ENCODE data around the gene PDCD1.
"Not testable (repeated sequence)": the region's sequence is repeated elsewhere in the genome, so short reads cannot be mapped to it uniquely, and the experiment has no call there.

PDCD1 gene

DNA sequence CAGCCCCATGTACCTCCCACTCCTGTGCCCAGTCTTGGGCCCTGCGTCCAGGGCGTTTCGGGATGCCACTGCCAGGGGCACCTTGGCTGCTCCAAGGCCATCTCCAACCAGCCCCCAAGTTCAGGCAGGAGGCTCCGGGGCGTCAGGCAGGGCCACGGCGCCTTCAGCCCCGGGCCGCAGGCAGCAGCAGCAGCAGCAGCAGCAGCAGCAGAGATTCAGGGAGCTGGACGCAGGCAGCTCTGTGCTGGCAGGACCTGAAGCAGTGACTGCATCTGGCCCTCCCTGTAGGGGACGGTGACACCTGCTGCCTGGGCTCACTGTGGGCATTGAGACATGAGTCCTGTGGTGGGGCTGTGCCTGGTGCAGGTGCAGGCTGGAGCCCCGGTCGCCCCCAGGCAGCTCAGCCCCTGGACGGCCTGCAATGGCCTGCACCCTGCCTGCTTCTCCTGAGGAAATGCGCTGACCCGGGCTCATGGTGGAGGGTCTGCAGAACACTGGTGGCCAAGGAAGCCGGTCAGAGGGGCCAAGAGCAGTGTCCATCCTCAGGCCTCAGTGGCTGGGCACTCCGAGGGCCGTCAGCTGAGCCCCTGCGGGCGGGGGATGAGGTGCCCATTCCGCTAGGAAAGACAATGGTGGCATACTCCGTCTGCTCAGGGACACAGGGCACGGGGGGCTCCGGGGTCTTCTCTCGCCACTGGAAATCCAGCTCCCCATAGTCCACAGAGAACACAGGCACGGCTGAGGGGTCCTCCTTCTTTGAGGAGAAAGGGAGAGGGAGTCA, 8.0 kb downstream of the PDCD1 start:
- DNase-seq: no peak

DNA sequence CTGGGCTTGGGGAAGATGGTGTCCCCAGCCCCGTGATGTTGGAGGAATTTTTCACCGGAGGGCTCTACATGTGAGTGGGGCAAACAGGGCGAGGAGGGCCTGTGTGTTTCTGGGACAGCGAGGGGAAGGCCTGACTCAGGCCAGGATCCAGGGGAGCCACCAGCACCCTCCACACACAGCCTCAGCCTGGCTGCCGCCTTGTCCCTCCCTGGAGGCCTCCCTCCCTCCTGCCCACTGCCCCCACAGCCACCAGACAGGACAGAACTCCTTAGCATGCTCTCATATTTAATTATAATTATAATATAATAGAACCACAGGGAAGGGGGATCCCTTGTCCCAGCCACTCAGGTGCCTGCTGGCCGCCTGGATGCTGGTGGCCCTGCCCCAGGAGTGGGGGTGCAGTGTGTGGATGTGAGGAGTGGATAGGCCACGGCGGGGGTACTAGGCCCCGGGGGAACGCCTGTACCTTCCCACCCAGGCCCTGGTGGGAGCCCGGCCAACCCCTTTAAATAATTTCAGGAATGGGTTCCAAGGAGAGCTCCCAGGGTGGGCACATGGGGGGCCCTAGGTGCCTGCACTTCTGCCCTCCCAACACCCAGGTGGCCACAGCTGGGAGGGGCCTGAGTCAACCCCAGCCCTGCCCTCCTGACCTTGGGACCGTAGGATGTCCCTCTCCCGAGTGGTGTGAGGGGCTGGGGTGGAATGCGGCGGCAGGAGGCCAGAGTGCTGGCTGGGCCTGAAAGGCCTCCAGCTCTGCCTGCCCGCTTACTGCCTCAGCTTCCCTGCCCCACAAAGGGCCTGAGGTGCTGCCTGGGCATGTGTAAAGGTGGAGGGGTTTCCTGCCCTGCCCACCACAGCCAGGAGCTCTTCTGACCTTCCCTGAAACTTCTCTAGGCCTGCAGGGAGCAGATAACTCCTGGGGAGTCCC, 8.8 kb downstream of the PDCD1 start:
- no peak for DNase-seq

DNA sequence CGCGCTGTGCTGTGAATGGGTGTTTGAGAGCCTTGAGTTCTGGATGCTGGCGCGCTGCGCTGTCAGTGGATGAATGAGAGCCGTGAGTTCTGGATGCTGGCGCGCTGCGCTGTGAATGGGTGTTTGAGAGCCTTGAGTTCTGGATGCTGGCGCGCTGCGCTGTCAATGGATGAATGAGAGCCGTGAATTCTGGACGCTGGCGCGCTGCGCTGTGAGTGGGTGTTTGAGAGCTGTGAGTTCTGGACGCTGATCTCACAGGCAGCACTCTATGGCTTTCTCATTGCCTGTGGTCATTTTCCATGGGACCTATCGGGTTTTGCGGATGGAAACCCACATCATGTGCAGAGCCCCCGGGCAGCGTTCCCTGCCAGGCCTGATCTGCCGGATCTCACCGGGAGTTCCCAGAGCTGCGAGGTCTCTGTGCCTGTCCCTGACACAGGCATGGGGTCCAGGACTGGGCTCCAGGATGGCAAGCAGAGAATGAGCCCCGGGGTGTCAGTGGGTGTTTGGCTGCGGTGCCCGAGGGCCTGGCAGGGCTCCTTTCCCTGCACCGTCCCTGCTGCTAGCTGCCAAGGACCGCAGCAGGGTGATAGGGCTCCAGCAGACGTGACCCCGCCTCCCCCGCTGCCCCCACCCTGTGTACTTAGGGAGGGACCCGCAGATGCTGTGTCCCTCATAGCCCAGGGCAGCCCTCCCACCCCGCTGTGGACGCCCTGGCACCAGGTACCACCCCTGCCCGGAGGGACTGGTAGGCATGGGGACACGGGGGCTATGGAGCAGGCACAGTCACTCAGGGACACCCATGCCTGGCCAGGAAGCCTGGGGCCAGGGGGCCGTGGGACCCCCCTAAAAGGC, 9.7 kb downstream of the PDCD1 start:
- DNase-seq: no peak

DNA sequence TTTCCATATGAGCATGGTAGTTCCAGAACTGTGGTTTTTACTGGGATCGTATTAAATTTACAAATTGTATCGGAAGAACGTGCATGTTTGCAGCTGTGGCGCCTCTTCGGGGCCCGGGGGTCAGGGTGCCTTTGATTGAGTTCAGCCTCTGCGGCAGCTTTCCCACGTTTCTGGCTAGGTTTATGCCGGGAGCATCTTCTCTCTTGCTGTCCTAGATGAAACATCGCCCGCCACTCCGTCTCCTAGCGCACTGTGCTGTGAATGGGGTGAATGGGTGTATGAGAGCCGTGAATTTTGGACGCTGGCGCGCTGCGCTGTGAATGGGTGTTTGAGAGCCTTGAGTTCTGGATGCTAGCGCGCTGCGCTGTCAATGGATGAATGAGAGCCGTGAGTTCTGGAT, 12.3 kb downstream of the PDCD1 start:
- DNase-seq: no peak

DNA sequence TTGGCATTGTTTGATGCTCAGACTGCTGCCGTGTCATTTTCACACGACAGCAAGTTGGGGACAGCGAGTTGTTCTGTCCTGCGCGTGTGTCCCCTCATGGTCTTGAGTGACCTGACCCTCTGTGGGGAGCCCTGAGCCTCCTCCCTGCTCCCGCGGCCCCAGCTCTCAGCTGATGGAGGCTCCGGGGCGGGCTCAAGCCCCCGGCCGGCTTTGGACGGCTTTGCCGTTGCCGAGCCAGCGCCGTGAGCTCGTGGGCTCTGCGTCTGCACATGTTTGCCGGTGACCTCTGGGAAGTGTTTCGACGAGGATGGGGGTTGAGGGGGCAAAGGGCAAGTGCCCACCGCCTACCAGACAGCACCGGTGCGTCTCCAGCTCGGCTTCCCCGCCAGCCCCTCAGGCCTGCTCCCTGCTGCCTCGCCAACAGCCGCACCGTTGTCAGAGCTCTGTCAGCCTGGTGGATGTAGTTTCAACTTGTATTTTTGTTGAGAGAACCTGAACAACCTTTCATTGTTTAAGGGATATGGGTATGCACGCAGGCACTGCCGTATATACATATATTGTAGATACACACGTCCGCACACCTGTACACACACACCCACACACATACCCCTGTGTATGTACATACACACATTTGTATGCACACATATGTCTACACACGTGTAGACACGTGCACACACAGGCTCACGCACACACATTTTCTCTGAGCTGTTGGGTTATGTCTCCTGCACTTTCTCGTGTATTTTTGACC, 13.7 kb downstream of the PDCD1 start:
- DNase-seq: no peak

DNA sequence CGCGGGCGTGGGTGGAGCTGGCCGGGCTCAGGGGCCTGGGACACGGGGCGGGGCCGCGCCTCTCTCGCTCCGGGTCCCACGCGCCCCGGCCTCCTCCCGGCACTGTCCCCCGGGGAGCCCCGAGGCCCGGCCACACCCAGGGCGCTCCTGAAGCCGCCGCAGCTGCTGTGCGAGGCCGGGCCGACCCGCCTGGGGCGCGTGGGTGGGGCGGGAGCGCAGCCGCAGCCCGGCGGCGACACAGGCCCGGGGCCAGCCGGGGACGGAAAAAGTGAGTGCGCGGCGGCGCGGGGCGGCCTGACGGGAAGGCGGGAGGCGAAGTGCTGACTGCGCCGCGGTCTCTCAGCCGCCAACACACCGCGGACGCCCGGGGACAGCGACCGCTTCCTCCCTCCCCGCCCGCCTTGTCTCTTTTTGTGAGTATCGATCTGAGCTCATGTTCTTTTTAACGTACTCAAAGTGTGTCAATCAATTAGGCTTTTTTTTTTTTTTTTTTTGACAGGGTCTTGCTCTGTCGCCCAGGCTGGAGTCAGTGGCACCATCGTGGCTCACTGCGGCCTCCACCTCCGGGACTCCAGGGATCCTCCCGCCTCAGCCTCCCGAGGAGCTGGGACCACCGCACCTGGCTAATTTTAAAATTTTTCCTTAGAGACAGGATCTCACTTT, 14.5 kb downstream of the PDCD1 start:
- peak; percentile 71 for DNase-seq

DNA sequence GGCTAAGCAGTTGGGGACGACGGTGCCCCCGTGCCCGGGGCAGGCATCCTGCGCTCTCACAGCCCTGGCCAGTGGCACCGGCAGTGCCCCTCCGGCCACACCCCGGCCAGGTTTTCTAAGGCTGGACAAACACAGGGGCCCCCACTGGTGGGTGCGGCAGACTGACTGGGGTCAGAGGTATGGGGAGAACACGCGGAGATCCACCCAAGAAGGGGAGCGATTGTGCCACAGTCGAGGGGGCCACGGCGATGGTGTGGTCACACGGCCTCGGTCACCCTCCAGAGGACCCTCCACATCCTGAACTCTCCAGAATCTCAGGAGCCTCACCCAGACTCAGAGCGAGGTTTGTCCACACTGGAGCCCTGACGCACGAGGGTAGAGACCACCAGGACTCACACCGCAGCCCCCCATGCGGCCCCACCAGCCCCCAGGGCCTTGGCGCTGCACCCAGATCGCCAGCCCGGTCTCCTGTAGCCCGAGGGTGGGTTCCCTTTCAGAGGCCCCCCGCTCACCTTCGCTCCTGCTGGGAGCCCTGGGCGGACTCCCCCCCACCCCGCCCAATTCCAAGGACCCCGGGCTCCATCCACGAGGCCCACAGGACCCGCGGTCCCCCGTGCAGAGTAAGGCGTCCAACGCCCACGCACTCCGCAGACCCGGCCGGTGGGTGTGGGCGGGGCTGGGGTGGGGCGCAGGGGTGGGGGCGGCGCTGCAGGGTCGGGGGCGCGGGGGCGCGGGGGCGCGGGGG, 15.2 kb downstream of the PDCD1 start:
- no peak for DNase-seq

DNA sequence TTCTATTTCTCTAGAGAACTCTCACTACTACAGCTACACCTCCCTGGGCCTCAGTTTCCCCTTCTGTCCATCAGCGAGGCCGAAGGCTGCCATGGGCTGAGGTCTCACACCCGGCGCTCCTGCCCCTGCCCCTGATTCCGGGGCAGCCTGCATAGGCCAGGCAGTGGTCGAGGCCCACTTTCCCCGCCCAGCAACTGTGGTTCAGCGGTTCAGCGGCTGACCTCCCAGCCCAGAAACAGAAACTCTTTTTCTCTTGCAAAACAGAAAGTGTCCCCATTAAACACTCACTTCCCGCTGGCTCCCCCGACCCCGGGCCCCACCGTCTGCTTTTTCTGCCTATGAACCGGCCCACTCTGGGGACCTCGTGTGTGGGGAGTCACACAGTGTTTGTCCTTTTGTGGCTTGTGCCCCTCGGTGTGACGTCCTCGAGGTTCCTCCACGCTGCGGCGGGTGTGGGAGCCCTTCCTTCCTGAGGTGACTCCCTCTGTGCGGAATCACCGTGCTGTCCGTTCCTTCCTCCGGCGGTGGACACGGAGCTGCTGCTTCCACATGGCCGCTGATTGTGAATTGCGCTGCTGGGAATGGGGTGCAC, 16.0 kb downstream of the PDCD1 start:
- DNase-seq: peak; percentile 62

DNA sequence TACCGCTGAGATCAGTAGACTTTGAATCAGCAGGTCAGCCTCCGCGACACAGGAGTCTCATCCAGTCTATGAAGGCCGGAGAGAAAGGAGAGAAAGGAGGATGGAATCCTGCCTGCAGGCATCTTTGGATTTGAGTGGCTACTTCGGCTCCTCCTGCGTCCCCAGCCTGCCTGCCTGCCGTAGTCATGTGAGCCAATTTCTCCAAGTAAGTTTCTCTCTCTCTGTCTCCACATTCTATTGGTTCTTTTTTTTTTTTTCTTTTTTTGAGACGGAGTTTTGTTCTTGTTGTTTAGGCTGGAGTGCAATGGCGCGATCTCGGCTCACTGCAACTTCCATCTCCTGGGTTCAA, 16.7 kb downstream of the PDCD1 start:
- no peak for DNase-seq

DNA sequence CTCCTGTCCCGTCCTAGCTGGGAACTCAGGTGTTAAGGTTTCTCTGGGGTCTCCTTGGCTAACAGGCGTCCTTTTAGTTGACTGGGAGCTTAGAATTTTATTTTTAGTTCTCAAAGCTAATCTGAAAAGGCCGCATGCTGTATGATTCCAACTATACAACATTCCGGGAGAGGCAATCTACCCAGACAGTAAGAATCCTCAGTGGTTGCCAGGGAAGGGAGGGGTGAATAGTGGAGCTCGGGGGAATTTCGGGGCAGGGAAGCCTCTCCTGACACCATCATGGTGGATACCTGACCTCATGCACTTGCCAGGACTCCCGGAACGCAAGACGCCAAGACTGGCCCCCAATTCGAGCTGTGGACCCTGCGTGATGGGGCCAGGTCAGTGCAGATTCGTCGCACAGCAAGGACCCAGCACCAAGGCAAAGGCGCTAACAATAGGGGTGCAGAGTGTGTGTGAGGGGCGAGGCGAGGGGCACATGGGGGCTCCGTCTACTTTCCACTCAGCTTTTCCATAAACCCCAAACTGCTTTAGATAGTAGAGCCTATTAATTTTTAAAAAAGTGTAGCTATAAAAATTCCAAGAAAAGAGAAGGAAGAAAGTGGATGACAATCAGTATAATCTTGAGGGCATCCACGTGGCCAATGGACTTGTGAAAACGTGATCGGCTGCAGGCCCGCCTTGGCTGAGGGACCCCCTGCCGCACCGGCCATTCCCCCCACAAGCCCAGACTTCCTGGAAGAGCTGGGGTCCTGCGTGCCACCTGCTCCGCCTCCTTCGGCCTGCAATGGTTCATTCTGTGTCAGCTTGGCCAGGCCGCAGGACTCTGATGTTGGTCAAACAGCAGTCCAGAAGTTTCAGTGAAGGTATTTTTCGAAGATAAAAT, 17.3 kb downstream of the PDCD1 start:
- no peak for DNase-seq

DNA sequence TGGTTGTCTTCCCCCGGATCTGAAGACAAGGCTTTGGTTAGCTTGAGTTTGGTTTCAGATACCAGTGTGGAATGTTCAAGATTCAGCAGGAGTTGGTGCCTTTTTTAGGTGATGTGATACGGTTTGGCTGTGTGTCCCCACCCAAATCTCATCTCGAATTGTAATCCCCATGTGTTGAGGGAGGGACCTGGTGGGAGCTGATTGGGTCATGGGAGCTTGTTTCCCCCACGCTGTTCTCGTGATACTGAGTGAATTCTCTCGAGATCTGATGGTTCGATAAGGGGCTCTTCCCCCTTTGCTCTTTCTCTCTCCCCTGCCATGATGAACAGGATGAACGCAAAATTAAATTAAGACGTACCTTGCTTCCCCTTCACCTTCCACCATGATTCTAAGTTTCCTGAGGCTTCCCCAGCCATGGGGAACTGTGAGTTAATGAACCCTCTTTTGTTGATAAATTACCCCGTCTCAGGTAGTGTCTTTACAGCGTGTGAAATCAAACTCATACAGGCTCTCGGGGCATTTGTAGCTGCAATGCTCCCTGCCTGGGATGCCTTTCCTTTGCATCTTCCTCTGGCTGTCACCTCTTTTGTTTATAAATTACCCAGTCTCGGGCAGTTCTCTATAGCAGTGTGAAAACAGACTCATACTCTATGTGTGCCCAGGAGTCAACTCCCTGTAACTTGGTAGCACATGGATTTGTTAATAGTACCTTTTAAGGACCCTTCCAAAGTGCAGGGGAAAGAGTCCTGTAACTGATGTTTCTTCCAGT, 21.3 kb downstream of the PDCD1 start:
- no peak for DNase-seq

DNA sequence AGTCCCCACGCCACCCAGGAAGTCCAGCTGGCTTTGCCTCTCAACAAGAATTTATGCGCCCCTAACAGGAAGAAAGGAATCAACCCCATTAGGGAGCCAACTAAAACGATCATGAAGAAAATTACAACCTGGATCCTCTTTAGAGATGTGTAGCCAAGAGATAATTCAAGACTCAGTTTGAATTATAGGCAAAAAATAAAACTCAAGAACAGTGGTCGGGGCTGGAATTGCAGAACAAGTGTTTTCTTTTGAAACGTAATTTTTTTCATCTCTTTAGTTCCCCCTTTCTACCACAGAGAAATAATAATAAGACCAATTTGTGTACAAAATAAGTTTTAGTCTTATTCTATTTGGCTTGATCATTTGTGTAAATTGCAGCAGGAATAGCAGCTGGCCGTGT, 22.4 kb downstream of the PDCD1 start:
- no peak for DNase-seq

DNA sequence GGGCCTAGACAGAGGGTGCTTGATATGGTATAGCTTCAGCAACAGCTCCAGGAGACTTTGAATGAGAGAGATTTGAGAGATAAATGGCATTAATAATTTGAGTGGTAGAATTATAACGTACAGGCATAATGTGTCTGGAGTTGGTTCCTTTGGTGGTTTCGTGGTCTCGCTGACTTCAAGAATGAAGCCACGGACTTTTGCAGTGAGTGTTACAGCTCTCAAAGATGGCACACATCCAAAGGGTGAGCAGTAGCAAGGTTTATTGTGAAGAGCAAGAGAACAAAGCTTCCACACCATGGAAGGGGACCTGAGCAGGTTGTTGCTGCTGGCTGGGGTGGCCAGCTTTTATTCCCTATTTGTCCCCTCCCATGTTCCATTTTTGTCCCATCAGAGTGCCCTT, 23.1 kb downstream of the PDCD1 start:
- DNase-seq: no peak

DNA sequence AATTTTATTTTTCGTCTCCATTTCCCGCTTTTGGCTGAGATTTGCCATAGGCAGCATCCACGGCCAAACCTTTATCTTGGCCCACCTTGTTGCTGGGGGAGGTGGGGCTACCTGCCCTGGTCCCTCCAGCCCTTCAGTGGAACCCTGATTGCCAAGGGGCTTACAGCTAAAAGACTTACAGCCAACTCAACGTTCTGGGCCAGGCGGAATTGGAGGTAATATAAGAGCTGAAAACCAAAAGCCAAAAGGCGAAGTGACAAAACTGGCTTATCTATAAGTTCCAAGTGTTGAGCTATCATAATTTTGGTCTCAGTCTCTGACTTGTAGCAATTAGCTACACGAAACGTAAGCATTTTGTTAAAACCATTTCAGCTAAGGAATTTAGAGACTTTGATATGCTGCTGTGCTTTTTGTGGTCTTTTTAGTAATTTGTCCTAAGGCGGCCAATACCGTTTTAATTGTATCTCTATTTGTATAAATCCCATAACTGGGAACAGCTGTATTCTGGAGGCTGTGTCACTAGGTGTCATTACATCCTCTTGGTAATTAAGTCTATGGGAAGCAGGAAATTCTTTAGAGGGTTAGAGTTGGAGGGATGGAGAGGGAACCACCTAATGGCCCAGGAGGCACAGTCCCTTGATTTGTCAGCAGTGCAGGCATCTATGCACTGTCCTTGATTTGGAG, 24.0 kb downstream of the PDCD1 start:
- no peak for DNase-seq

DNA sequence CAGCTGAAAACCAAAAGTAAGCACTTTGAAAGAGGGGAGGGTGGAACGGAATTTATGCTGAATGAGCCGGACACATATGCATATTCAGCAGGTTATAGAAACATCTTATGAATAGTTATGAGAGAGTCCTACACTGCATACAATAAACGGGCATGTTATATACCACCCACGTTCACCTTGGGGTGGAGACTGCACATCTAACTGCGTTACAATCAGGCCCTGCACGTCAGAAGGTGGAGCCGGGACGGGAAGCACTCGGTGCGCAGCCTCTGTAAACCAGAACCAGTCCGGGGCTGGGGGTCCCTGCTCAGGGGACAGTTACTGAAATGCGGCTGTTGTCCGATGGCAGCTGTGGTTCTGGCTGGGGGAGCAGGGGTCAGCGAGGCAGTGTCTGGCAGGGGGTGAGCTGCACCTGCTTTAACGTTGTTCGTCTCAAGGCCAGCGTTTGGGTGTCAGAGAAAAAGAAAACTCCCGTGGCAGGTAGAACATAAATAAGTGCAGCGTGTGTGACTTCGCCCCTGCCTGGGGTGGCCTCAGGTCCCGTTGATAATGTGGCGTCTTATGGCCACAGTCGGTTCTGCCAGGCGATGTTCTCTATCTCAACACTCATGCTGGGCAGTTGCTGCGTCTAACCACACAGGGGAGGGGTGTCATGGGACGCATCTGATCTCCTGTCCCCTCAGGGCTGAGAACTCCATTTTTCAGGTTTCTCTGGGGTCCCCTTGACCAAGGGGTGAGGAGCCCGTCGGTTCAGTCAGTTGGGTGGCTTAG, 24.8 kb downstream of the PDCD1 start:
- not testable (repeated sequence) for DNase-seq

DNA sequence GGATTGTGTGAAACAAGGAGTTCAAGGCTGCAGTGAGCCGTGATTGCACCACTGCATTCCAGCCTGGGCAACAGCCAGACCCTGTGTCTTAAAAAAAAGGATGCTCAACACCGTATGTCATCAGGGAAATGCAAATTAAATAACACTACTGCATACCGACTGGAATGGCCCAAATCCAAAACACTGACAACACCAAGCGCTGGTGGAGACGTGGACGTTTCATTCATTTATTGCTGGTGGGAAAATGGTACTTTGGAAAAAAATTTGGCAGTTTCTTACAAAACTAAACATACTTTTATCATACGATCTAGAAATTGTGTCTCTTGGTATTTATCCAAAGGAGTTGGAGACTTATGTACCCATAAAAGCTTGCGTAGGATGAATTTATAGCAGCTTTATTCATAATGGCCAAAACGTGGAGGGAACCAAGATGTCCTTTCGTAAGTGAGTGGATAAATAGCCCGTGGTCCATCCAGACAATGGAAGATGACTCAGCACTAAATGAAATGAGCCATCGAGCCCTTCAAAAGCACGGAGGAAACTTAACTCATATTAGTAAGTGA, 25.5 kb downstream of the PDCD1 start:
- DNase-seq: no peak

DNA sequence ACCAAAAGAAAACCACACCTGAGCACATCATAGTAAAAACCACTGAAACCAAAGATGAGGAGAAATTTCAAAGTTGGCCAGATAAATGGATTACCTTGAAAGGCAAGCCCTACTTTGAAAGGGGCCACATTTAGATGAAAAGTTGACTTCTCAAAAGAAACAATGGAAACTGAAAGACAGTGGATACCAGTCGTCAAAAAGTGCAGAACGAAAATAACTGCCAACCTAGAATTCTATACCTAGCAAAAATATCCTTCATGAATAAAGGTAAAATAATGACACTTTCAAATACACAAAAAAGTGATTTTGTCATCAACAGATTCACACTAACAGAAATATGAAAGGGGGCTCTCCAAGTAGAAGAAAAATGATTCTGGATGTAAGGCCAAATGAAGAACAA, 31.3 kb downstream of the PDCD1 start:
- no peak for DNase-seq
